GM10847 (cell line): ENCODE measurements around the gene ETFA.

Source experiments
- POLR2A ChIP-seq: IDR thresholded peaks from 2 replicates; pipeline ENCODE4 v1.6.1; 2011; ENCODE audit not compliant: insufficient read length; ENCODE audit errors: extremely low read depth

ETFA gene

GRCh38 chr15:76311100-76311953 lies at the start of gene ETFA:
ETFA (minus strand) TSS chr15:76311469; CDS start chr15:76311388, 81 bp downstream.
- TF ChIP-seq POLR2A: peak; percentile 94

GRCh38 chr15:76360416-76360815 lies 49.1 kb upstream of the ETFA start:
- no peak for TF ChIP-seq POLR2A

- TF ChIP-seq POLR2A: no peak
These were observed 47.9 kb upstream of the ETFA start for GRCh38 chr15:76359152-76359551.

- TF ChIP-seq POLR2A: no peak
These were observed 47.2 kb upstream of the ETFA start for GRCh38 chr15:76358453-76358852.

- no peak for TF ChIP-seq POLR2A
These were observed 43.7 kb upstream of the ETFA start for GRCh38 chr15:76354823-76355440.

- no peak for TF ChIP-seq POLR2A
These were observed 42.6 kb upstream of the ETFA start for GRCh38 chr15:76353903-76354302.

GRCh38 chr15:76353023-76353577 lies 41.8 kb upstream of the ETFA start:
- TF ChIP-seq POLR2A: no peak

GRCh38 chr15:76349301-76350070 lies 38.2 kb upstream of the ETFA start:
- TF ChIP-seq POLR2A: no peak

GRCh38 chr15:76347482-76348055 lies 36.3 kb upstream of the ETFA start:
- TF ChIP-seq POLR2A: no peak

- no peak for TF ChIP-seq POLR2A
These were observed 35.6 kb upstream of the ETFA start for GRCh38 chr15:76346669-76347481.

- TF ChIP-seq POLR2A: no peak
These were observed 34.8 kb upstream of the ETFA start for GRCh38 chr15:76345880-76346668.

- no peak for TF ChIP-seq POLR2A
These were observed 34.3 kb upstream of the ETFA start for GRCh38 chr15:76345583-76345879.

- no peak for TF ChIP-seq POLR2A
These were observed 33.8 kb upstream of the ETFA start for GRCh38 chr15:76344893-76345582.

- TF ChIP-seq POLR2A: no peak
These were observed 32.2 kb upstream of the ETFA start for GRCh38 chr15:76343313-76343996.
